ENCODE data around the gene CGGBP1.
"Not testable (repeated sequence)": the region's sequence is repeated elsewhere in the genome, so short reads cannot be mapped to it uniquely, and the experiment has no call there.

Gene CGGBP1

DNA sequence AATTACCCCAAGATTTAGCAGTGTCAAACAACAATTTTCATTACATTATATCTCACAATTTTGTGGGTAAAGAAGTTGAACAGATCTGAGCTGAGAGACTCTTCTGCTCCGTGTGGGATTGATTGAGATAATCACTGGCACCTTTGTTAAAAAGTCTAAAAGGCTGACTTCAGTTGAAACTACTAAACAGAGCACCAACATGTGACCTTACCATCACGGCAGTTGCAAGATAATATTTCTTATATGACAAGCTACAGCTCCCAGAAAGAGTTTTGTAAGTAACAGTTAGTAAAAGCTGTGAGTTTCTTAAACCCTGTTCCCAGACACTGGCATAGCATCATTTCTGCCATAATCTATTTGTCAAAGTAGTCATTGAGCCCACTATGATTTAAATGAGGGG is 25.0 kb downstream of the CGGBP1 start:
- no peak for DNase-seq

DNA sequence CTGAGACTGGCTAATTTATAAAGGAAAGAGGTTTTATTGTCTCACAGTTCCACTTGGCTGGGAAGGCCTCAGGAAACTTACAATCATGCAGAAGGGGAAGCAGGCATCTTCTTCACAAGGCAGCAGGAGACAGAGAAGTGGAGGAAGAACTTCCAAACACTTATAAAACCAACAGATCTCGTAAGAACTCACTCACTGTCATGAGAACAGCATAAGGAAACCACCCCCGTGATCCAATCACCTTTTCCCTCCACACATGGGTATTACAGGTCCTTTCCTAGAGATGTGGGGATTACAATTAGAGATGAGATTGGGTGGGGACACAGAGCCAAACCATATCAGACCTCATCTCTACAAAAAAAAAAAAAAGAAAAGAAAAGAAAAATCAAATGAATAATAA is 25.7 kb downstream of the CGGBP1 start:
- no peak for DNase-seq

DNA sequence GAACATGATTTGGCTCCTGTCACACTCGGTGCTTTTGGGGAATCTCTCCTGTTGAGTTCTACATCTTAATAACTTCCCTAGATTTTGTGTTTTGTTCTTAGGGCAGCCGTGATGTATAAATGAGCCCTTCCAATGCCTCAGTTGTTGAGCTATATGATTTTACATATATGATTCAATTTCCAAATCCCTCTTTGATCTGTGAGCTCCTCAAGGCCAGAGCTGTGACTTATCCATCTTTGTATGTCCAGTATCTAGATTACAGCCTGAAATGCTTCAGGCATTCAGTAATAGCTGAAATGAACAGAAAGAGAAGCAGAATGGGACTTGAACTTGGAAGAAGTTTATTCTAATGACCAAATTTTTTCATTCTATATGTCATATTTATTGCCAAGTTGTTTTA is 26.6 kb downstream of the CGGBP1 start:
- DNase-seq, result no peak

DNA sequence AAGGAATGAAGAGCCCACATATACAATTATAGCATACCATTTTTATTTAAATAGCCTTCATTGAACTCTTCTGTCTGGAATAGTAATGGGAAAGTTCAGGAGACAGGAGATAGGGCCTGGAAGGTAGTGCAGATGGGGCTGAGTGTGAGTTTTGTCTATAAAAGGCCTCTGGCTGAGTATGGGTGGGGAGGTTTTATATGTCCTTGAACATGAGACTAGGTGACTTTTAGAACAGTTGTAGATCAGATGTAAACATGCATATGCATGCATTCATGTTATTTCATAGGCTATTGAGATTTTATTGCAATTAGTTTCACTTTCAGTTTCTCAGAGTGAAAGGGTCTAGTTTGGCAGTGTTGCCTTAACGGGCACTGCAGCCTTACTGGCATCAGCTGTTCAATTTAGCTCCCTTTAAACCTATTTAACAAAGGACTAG is 27.1 kb downstream of the CGGBP1 start:
- DNase-seq, result no peak

DNA sequence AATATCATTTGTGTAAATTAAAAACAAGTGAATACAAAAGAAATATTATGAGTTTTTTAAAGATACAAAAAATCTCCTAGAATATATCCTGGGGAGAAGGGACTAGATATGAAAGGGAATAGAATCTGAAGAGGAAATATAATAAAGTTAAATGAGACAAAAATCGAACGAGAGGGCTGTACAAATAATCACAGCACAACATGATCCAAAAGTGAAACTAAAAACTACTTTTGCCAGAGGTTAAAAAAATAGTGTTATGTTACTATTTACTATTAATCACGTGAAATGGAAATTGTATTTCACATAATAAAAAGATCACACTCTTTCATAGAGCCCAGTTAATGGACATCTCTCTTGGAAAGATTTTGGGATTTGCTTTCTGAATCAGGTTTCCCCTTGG is 28.6 kb downstream of the CGGBP1 start:
- DNase-seq, result no peak

DNA sequence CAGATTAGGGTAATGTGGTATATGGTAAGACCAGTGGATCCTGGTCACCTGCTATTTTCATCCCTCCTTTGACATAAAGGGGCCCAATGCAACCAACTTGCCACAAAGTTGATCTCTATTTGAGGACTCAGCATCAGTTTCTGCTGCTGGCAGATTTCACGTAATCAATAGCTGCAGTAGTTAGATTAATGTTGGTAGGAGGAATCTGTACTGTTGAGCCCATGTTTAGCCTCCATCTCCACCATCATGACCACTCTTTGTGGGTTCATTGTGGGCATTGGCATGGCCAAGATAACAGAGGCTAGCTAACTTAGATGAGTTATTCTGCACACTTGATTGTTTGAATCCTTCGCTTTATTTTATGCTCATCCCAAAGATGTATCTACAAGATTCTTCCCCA is 29.9 kb downstream of the CGGBP1 start:
- no peak for DNase-seq

DNA sequence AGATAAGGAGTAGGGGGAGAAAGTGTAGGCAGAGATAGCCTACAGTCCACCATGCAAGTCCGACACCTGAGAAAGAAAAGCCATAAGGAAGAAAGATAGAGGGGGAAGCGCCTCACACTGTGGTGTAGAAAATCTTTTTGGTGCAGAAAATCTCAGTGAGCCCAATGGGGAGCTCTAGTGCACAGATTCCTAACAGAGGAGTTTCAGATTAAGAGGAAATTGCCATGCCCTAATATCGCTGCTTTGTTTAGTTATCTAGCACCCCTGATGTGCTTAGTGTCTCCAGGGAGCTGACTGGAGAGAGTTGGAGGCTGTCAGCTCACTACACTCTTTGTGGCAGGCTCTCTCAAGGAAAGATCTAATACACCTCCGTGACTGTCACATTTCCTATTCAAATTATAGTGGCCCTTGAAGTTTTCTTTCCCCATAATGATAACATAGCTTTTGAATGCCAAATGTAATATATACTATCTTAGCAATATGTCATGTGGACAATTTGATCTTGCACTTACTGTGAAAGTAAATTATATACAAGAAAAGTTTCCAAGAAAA is 33.7 kb downstream of the CGGBP1 start:
- no peak for DNase-seq

DNA sequence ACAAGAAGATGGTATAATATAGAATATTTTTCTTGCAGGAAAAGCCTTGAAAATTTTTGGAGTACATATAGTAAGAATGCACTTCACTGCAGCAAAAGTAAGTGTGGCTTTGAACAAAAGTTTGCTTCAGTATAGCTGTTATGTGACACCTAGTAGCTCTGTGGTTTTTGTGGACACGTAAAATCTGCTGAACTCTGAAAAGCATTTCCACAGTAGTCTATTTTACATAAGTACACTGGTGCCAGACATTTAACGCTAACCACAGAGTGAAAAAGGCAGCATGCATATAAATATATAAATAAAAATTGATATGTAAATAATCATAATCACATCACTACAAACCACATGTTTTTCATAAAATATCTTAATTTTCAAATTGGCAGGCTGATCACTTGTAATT is 39.8 kb downstream of the CGGBP1 start:
- DNase-seq, result no peak

DNA sequence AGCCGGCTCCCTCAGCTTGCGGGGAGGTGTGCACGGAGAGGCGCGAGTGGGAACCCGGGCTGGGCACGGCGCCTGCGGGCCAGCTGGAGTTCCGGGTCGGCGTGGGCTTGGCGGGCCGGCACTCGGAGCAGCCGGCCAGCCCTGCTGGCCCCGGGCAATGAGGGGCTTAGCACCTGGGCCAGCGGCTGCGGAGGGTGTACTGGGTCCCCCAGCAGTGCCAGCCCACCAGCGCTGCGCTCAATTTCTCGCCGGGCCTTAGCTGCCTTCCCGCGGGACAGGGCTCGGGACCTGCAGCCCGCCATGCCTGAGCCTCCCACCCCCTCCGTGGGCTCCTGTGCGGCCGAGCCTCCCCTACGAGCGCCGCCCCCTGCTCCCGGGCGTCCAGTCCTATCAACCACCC is 43.1 kb downstream of the CGGBP1 start:
- DNase-seq, result not testable (repeated sequence)

DNA sequence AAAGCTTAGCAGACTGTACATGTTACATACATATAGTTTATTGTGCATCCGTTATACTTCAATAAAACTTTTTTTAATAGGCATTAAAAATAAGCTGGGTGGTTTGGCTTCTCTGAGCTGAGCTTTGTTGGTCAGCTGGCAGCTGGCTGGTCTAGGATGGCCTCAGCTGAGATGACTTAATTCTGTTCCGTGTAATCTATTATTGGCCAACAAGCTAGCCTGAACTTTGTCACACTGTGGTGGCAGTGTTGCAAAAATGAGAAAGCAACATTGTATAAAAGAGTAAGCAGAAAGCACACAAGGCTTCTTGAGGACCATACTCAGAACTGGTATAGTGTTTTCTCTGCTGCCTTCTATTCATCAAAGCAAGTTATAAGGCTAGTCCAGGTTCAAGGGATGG is 45.2 kb downstream of the CGGBP1 start:
- no peak for DNase-seq

DNA sequence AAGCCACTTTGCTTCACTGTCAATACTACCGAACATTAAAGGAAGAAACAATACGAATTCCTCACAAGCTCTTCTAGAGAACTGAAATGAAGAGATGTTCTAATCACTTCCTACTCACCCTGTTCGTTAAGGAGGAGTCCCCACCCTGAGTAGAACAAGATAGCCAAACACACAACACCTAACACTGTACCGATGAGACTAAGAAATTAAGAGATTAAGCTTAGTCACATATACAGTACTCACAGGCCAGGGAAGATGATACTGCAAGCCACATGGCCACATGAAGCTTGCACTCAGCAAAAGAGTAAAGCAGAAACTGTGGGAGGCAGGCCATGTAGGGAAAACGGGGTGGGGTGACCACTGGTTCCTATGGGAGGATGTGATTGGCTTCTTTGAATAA is 48.0 kb downstream of the CGGBP1 start:
- DNase-seq, result no peak

DNA sequence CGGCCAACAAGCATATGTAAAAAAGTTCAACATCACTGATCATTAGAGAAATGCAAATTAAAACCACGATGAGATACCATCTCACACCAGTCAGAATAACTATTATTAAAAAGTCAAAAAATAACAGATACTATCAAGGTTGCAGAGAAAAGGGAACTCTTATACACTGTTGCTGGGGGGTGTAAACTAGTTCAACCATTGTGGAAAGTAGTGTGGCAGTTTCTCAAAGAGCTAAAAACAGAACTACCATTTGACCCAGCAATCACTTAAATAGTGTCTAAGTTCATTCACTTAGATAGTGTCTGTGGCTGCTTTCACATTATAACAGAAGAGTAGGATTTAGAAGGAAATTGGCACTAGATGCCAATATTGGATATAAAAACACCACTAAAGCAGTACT is 49.7 kb downstream of the CGGBP1 start:
- no peak for DNase-seq

DNA sequence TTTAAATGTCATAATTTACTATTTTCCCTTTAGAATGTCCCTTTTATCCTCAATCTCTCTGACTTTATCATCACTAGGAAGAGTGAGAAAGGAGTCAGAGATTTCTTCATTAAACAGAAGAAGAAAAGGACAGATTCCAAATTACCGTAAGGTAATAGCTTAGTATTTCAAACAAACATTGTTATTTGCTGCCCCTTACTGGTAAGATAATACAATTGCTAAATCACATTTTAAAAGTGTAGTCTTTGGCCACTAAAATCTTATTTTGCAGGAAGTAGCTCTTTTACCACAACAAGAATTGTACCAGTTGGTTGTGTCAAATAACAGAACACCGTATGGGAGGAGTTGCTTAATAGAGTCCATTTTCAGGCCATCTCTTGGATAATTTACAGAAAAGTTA is 53.7 kb downstream of the CGGBP1 start:
- DNase-seq, result no peak

DNA sequence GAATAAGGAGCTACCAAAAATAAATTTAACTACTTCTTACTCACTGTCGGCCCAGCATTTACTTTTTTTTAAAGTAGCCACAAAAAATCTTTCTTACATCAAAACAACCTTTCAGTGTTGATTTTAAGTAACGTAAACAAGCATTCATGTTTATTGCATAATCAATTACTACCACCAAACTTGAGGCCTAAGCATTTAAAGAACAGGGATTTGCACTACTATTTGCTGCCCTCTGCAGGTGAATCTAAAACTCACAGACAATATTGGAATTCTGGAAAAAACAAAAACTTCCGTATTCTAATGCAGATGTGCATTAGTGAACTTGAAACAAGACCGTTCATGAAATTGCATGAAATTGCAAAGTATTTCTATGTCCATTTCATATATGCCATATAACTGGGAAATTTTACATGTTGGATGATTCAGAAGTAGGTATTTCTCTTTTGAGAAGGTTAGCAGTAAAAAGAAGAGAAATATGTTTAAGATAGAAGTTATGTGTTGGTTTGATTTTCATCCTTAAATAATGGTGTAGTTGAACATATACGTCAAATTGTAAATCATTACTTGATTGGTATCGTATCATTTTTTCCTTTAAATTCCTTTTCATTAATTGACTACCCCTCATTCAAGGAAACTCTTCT is 55.6 kb downstream of the CGGBP1 start:
- no peak for DNase-seq

DNA sequence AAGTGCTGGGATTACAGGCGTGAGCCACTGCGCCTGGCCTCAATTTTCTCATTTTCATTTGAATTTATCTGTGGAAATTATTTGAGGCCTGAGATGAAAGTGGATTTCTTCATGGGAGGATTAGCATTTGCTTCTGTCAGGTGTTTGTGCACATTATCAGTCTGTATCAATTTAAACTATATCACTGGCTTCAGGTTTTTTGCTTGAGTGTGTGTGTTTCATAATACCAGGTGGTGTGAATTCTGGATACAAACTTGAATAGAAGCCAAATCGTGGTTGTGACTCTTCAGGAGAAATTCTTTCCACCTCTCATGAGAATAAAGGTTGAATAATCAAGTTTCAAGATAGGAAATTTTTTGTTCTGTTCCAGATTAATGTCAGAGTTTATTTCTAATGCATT is 56.4 kb downstream of the CGGBP1 start:
- no peak for DNase-seq
